Keratinocyte (primary cell): Measurements from ENCODE around the gene TTC39C. TPM values are rescaled to one million over a fixed set of nuclear protein-coding genes. Genes with fewer than 3 reads are reported as not detected.
A peak's percentile ranks its signal among the peaks of the same experiment; 100 is the strongest.

Experiments
- DNase-seq: peaks from one replicate; pipeline ENCODE4 v3.0.0-alpha.2; 2011; ENCODE audit warnings: low read depth, missing footprints, low spot score
- FAIRE-seq: peaks from 2 replicates; lab custom pipeline; 2011; peaks lifted over from hg19 to GRCh38; lab: Jason Lieb, UNC
- H2AFZ ChIP-seq: 2 replicates; pipeline ENCODE4 v1.6.0; 2012; ENCODE audit warnings: low read length, control low read depth, inconsistent platforms; ENCODE audit not compliant: control insufficient read depth
- H3K27ac ChIP-seq: 2 replicates; pipeline ENCODE4 v1.5.1; 2011; ENCODE audit warnings: low read length; ENCODE audit not compliant: control insufficient read depth, insufficient read depth
- H3K27me3 ChIP-seq: 3 replicates; pipeline ENCODE4 v1.6.0; 2011; ENCODE audit warnings: low read length; ENCODE audit not compliant: control insufficient read depth, insufficient read depth; ENCODE audit errors: extremely low read depth
- H3K36me3 ChIP-seq, 2 experiments: 2 replicates in 1 of 2; 3 replicates in 1 of 2; pipeline ENCODE4 v1.5.1; 2011; ENCODE audit warnings: low read length in 2 of 2, mild to moderate bottlenecking in 1 of 2; ENCODE audit not compliant: control insufficient read depth in 2 of 2, insufficient read depth in 2 of 2; ENCODE audit errors: extremely low read depth in 1 of 2
- H3K4me1 ChIP-seq: 3 replicates; pipeline ENCODE4 v1.5.1; 2011; ENCODE audit warnings: low read length; ENCODE audit not compliant: control insufficient read depth, insufficient read depth; ENCODE audit errors: extremely low read depth
- H3K4me2 ChIP-seq: 3 replicates; pipeline ENCODE4 v1.6.0; 2011; ENCODE audit warnings: low read depth, low read length; ENCODE audit not compliant: control insufficient read depth, insufficient read depth; ENCODE audit errors: extremely low read depth
- H3K4me3 ChIP-seq, 3 experiments: fragments of 200-600 bp in 1 of 3; sonication (generic) in 1 of 3; 2 replicates in 2 of 3; 3 replicates in 1 of 3; pipeline ENCODE4 v1.5.1; 2011 to 2016; ENCODE audit warnings: low read length in 3 of 3, mild to moderate bottlenecking in 3 of 3, control low read depth in 2 of 3, inconsistent platforms in 1 of 3, low read depth in 1 of 3, mixed read lengths in 1 of 3, mixed run types in 1 of 3, moderate library complexity in 1 of 3; ENCODE audit not compliant: control insufficient read depth in 2 of 3, insufficient read depth in 2 of 3; ENCODE audit errors: extremely low read depth in 1 of 3
- H3K79me2 ChIP-seq: 2 replicates; pipeline ENCODE4 v1.6.0; 2012; ENCODE audit warnings: low read length; ENCODE audit not compliant: control insufficient read depth, insufficient read depth
- H3K9ac ChIP-seq: 3 replicates; pipeline ENCODE4 v1.6.0; 2011; ENCODE audit warnings: low read length; ENCODE audit not compliant: control insufficient read depth, insufficient read depth; ENCODE audit errors: extremely low read depth
- H3K9me1 ChIP-seq: 3 replicates; pipeline ENCODE4 v1.6.0; 2011; ENCODE audit warnings: low read length; ENCODE audit not compliant: control insufficient read depth, insufficient read depth; ENCODE audit errors: extremely low read depth
- H3K9me3 ChIP-seq: 2 replicates; pipeline ENCODE4 v1.5.1; 2012; ENCODE audit warnings: low read depth, low read length; ENCODE audit not compliant: control insufficient read depth
- H4K20me1 ChIP-seq: 3 replicates; pipeline ENCODE4 v1.6.0; 2011; ENCODE audit warnings: low read length; ENCODE audit not compliant: control insufficient read depth, insufficient read depth; ENCODE audit errors: extremely low read depth
- CTCF ChIP-seq, 3 experiments: IDR thresholded peaks in 1 of 3; conservative IDR thresholded peaks in 1 of 3; optimal IDR thresholded peaks in 1 of 3; 2 replicates in 2 of 3; 3 replicates in 1 of 3; pipeline versions ENCODE3 to v1.5.1; 2011; ENCODE audit warnings: low read length in 3 of 3, mild to moderate bottlenecking in 3 of 3, moderate library complexity in 2 of 3, control low read depth in 1 of 3, inconsistent platforms in 1 of 3; ENCODE audit not compliant: insufficient read depth in 2 of 3; ENCODE audit errors: extremely low read depth in 1 of 3
- EZH2 ChIP-seq: IDR thresholded peaks from one replicate; pipeline ENCODE4 v1.6.1; 2012; ENCODE audit warnings: inconsistent platforms, mild to moderate bottlenecking, low read length, moderate library complexity
- dilution Hi-C: fragments of 300-500 bp; cut with MboI; formaldehyde crosslinking; loops from one replicate; pipeline ENCODE4 v1.7.0; 2020; ENCODE audit warnings: low sequenced_read_pairs; ENCODE audit not compliant: extremely low pct_ligation_motif_present
- polyA plus RNA-seq, 5 experiments: library from polyadenylated mRNA; depleted of rRNA in 3 of 5; stranded (reverse) in 3 of 5; stranded (forward) in 1 of 5; unstranded in 1 of 5; fragments of >200 nt; gene quantifications; 1 replicate in 1 of 5; 2 replicates in 3 of 5; 3 replicates in 1 of 5; pipeline versions ENCODE4 v1.2.1 to v1.2.3, GENCODE V29; 2011 to 2012; ENCODE audit warnings: missing spikeins in 2 of 5, low read depth in 1 of 5, low replicate concordance in 1 of 5

The TTC39C gene
- polyA plus RNA-seq, 1 donor (not counting 4 experiments of a cell fraction or from before 2014, with no cell fraction given), result 26.8 TPM

- TF ChIP-seq CTCF (optimal IDR thresholded peaks at IDR 0.05 in 1 of 3, IDR thresholded peaks at IDR 0.05 in 1 of 3, conservative IDR thresholded peaks at IDR 0.05 in 1 of 3; ENCODE audit: extremely low read depth in 1 of 3, insufficient read depth in 2 of 3, low read length in 3 of 3) (no peak), EZH2 (no peak)
- Histone ChIP-seq H3K4me3 (peak overlapping the region in 1 of 3 experiments; percentile 5), H3K36me3 (no peaks in the 10 kb centered on the region), H2AFZ (no peak overlapping the region), H3K27ac (peak overlapping the region; percentile 53), H3K4me2 (peak overlapping the region; percentile 48), H3K4me1 (peaks cover 43% of the 10 kb centered on the region), H3K9ac (peak overlapping the region; percentile 38), H4K20me1 (no peaks in the 10 kb centered on the region), H3K27me3 (no peaks in the 10 kb centered on the region), H3K9me3 (no peaks in the 10 kb centered on the region), H3K79me2 (no peaks in the 10 kb centered on the region), H3K9me1 (no peaks in the 10 kb centered on the region)
- dilution Hi-C loops, result no loop called here
- peak; percentile 97 for FAIRE-seq
- peak; percentile 68 for DNase-seq
Observed at GRCh38 chr18:23994361-23994902, 20.1 kb upstream of the TTC39C start.

GRCh38 chr18:23995180-23995579 lies 19.4 kb upstream of the TTC39C start:
- H3K79me2 ChIP-seq, result no peaks in the 10 kb centered on the region
- H3K9me3 ChIP-seq, result no peaks in the 10 kb centered on the region
- no peak for TF ChIP-seq EZH2
- no peak for TF ChIP-seq CTCF (optimal IDR thresholded peaks at IDR 0.05 in 1 of 3, IDR thresholded peaks at IDR 0.05 in 1 of 3, conservative IDR thresholded peaks at IDR 0.05 in 1 of 3; ENCODE audit: extremely low read depth in 1 of 3, insufficient read depth in 2 of 3, low read length in 3 of 3)
- peak overlapping the region; percentile 13 for H3K27ac ChIP-seq
- H4K20me1 ChIP-seq, result no peaks in the 10 kb centered on the region
- H3K9me1 ChIP-seq, result no peaks in the 10 kb centered on the region
- H3K4me2 ChIP-seq, result no peak overlapping the region
- no peak for FAIRE-seq
- DNase-seq, result no peak
- H2AFZ ChIP-seq, result no peak overlapping the region
- no peaks in the 10 kb centered on the region for H3K27me3 ChIP-seq
- no peak overlapping the region for H3K4me3 ChIP-seq
- H3K9ac ChIP-seq, result no peak overlapping the region
- H3K36me3 ChIP-seq, result no peaks in the 10 kb centered on the region
- H3K4me1 ChIP-seq, result peaks cover 43% of the 10 kb centered on the region
- dilution Hi-C loops, result no loop called here
